Suprapubic skin (tissue), 4 donors: ENCODE results near the gene PSME3IP1. TPM values are rescaled to one million over a fixed set of nuclear protein-coding genes. Genes with fewer than 3 reads are reported as not detected.
A peak's percentile ranks its signal among the peaks of the same experiment; 100 is the strongest.

ENCODE experiments used
- DNase-seq, 2 donors: peaks; one replicate each; pipeline ENCODE4 v3.0.0-alpha.2; 2019; ENCODE audit warnings: low spot score in 2 of 2
- H3K27ac ChIP-seq: fragments of 200-600 bp; sonication (generic); one replicate; pipeline ENCODE4 v1.5.1; 2019
- H3K27me3 ChIP-seq: fragments of 200-600 bp; sonication (generic); one replicate; pipeline ENCODE4 v1.5.1; 2019
- H3K36me3 ChIP-seq: fragments of 200-600 bp; sonication (generic); one replicate; pipeline ENCODE4 v1.5.1; 2019
- H3K4me1 ChIP-seq: fragments of 200-600 bp; sonication (generic); one replicate; pipeline ENCODE4 v1.5.1; 2019
- H3K4me3 ChIP-seq: fragments of 200-600 bp; sonication (generic); one replicate; pipeline ENCODE4 v1.5.1; 2019; ENCODE audit warnings: mild to moderate bottlenecking
- H3K9me3 ChIP-seq: fragments of 200-600 bp; sonication (generic); one replicate; pipeline ENCODE4 v1.5.1; 2019
- CTCF ChIP-seq, 2 donors: fragments of 200-600 bp in 1 of 2; fragments of 450-650 bp in 1 of 2; sonication (generic) in 1 of 2; IDR thresholded peaks; one replicate each; pipeline ENCODE4 v1.5.1; 2016 to 2019; ENCODE audit warnings: antibody characterized with exemption in 2 of 2, mild to moderate bottlenecking in 1 of 2, moderate library complexity in 1 of 2
- EP300 ChIP-seq: sonication (generic); formaldehyde crosslinking; IDR thresholded peaks from one replicate; pipeline ENCODE4 v1.6.1; 2017; ENCODE audit warnings: antibody characterized with exemption
- POLR2A ChIP-seq, 2 donors: fragments of 450-650 bp; IDR thresholded peaks; one replicate each; pipeline ENCODE4 v1.6.1; 2017; ENCODE audit warnings: antibody characterized with exemption in 2 of 2, mild to moderate bottlenecking in 2 of 2, moderate library complexity in 2 of 2
- POLR2AphosphoS5 ChIP-seq, 3 donors: sonication (generic); formaldehyde crosslinking; IDR thresholded peaks; one replicate each; pipeline ENCODE4 v1.6.1; 2017; ENCODE audit warnings: antibody characterized with exemption in 3 of 3
- WGBS: methylation state at CpG from one replicate; pipeline ENCODE4 v1.1.5; 2018; 5-methylcytosine and 5-hydroxymethylcytosine counted together
- total RNA-seq, 4 donors: library from RNA; depleted of rRNA; stranded (reverse); fragments of >200 nt; gene quantifications; one replicate each; pipeline ENCODE4 v1.1.0, GENCODE V29; 2016

The PSME3IP1 gene
- total RNA-seq, 4 donors from 2014 or later: 47.1 to 109 (median 60.3) TPM

- Histone ChIP-seq H3K4me1 (peaks cover 44% of the 10 kb centered on the region), H3K27me3 (no peaks in the 10 kb centered on the region), H3K27ac (peak overlapping the region; percentile 97), H3K9me3 (no peaks in the 10 kb centered on the region), H3K36me3 (no peaks in the 10 kb centered on the region), H3K4me3 (peak overlapping the region; percentile 98)
- TF ChIP-seq CTCF (IDR thresholded peaks at IDR 0.05): no peak
- TF ChIP-seq POLR2AphosphoS5 (IDR thresholded peaks at IDR 0.05): no peak
- TF ChIP-seq EP300: no peak
- TF ChIP-seq POLR2A (IDR thresholded peaks at IDR 0.05): no peak
- 2% methylated on average over 28 of the region's 28 CpGs for WGBS
- no peak for DNase-seq
These were observed 1.3 kb upstream of the PSME3IP1 start for GRCh38 chr16:57186872-57187854.

DNA sequence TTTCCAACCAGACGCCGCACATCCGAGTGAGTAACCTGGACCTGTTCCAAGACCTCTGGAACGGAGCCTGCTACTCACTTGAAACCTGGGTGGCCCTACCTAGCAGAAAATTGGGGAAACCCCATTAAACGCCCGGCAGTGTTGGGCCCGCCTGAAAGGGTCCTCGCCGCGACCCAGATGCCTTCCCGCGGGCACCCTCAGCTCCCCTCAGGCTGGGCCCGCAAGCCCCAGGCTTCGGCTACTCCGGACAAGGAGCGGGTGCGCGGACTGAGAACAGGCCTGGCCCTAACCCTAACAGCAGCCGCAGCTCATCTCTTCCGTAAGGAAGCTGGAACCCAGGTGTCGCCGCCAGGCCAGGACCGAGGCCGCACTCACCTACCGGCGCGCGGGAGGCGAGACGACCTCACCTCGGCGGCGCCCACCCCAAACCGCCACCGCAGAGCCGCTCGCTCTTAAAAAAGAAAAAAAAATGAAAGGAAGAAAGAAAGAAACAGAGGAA lies 344 bp downstream of the PSME3IP1 start:
- Histone ChIP-seq H3K36me3 (no peaks in the 10 kb centered on the region), H3K4me3 (peak overlapping the region; percentile 98), H3K4me1 (peaks cover 31% of the 10 kb centered on the region), H3K9me3 (no peaks in the 10 kb centered on the region), H3K27ac (peak overlapping the region; percentile 97), H3K27me3 (no peaks in the 10 kb centered on the region)
- peak; percentile 80 to 84 for DNase-seq
- WGBS: under 1% methylated on average over 34 of the region's 37 CpGs
- TF ChIP-seq EP300: no peak
- TF ChIP-seq POLR2AphosphoS5 (IDR thresholded peaks at IDR 0.05): no peak
- TF ChIP-seq POLR2A (IDR thresholded peaks at IDR 0.05): no peak

- 17% methylated on average over 15 of the region's 15 CpGs for WGBS
- peaks cover 26% of the 10 kb centered on the region for H3K4me1 ChIP-seq
These were observed 873 bp downstream of the PSME3IP1 start for GRCh38 chr16:57184887-57185445.

DNA sequence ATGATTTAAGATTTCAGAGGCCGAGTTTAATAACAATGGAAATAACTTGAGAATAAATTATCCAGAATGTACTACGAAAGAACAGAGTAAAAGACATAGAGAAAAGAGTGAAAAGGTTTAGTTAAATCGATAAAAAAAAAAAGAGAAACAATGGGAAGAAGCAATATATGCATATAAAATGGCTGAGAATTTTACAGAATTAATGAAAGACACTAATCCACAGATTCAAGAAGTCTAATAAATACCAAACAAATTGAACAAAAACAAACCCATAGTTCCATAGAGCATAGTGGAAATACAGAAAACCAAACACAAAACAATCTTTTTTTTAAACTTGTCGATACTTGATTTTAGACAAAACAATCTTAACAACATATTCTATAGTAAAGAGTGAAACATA lies 1.7 kb downstream of the PSME3IP1 start:
- no peak for TF ChIP-seq POLR2AphosphoS5 (IDR thresholded peaks at IDR 0.05)
- TF ChIP-seq CTCF (IDR thresholded peaks at IDR 0.05): no peak
- TF ChIP-seq POLR2A (IDR thresholded peaks at IDR 0.05): no peak
- no peak for TF ChIP-seq EP300
- WGBS: 98% methylated on average over 4 of the region's 4 CpGs
- H3K4me1 ChIP-seq: peaks cover 25% of the 10 kb centered on the region
- H3K4me3 ChIP-seq: no peak overlapping the region
- no peaks in the 10 kb centered on the region for H3K9me3 ChIP-seq
- H3K36me3 ChIP-seq: no peaks in the 10 kb centered on the region
- no peak overlapping the region for H3K27ac ChIP-seq
- H3K27me3 ChIP-seq: no peaks in the 10 kb centered on the region
- no peak for DNase-seq

More at GRCh38 chr16:57184887-57185445, 873 bp downstream of the PSME3IP1 start:
- TF ChIP-seq CTCF (IDR thresholded peaks at IDR 0.05) (no peak), EP300 (no peak), POLR2AphosphoS5 (IDR thresholded peaks at IDR 0.05) (no peak), POLR2A (IDR thresholded peaks at IDR 0.05) (no peak)
- Histone ChIP-seq H3K4me3 (peak overlapping the region; percentile 98), H3K9me3 (no peaks in the 10 kb centered on the region), H3K27ac (peak overlapping the region; percentile 97), H3K36me3 (no peaks in the 10 kb centered on the region), H3K27me3 (no peaks in the 10 kb centered on the region)
- DNase-seq: no peak

- no peak for DNase-seq
- 76% methylated on average over 3 of the region's 3 CpGs for WGBS
- H3K9me3 ChIP-seq: no peaks in the 10 kb centered on the region
- peaks cover 4% of the 10 kb centered on the region for H3K36me3 ChIP-seq
- H3K27me3 ChIP-seq: no peaks in the 10 kb centered on the region
- no peaks in the 10 kb centered on the region for H3K4me1 ChIP-seq
- TF ChIP-seq POLR2AphosphoS5 (IDR thresholded peaks at IDR 0.05): no peak
- TF ChIP-seq CTCF (IDR thresholded peaks at IDR 0.05): no peak
- no peak for TF ChIP-seq EP300
- TF ChIP-seq POLR2A (IDR thresholded peaks at IDR 0.05): no peak
- no peak overlapping the region for H3K4me3 ChIP-seq
- H3K27ac ChIP-seq: no peak overlapping the region
These were observed 6.5 kb downstream of the PSME3IP1 start for GRCh38 chr16:57179215-57179828.
